Neural progenitor cell (in vitro differentiated cells): Measurements from ENCODE around the gene DOCK6. TPM values are rescaled to one million over a fixed set of nuclear protein-coding genes. Genes with fewer than 3 reads are reported as not detected.

Source experiments
- DNase-seq: peaks from one replicate; pipeline ENCODE4 v3.0.0-alpha.2; 2016; ENCODE audit warnings: low spot score
- H2AFZ ChIP-seq: fragments of 200-600 bp; sonication (generic); replicated peaks from 2 replicates; pipeline ENCODE4 v1.6.1; 2016; ENCODE audit warnings: antibody characterized with exemption
- H3F3A ChIP-seq: fragments of 200-600 bp; sonication (generic); 2 replicates; pipeline ENCODE4 v1.6.1; 2016; ENCODE audit warnings: antibody characterized with exemption, low read depth
- H3K27ac ChIP-seq: fragments of 200-600 bp; sonication (generic); 2 replicates; pipeline ENCODE4 v1.5.1; 2016; ENCODE audit warnings: mild to moderate bottlenecking
- H3K27me3 ChIP-seq: fragments of 200-600 bp; sonication (generic); 2 replicates; pipeline ENCODE4 v1.6.1; 2016; ENCODE audit warnings: mild to moderate bottlenecking, moderate library complexity
- H3K36me3 ChIP-seq: fragments of 200-600 bp; sonication (generic); 2 replicates; pipeline ENCODE4 v1.5.1; 2016
- H3K4me1 ChIP-seq: fragments of 200-600 bp; sonication (generic); 2 replicates; pipeline ENCODE4 v1.6.1; 2016; ENCODE audit warnings: mixed run types
- H3K4me2 ChIP-seq: fragments of 200-600 bp; sonication (generic); 2 replicates; pipeline ENCODE4 v1.6.1; 2016
- H3K4me3 ChIP-seq: fragments of 200-600 bp; sonication (generic); 2 replicates; pipeline ENCODE4 v1.5.1; 2016
- H3K79me2 ChIP-seq: fragments of 200-600 bp; sonication (generic); 2 replicates; pipeline ENCODE4 v1.6.1; 2016; ENCODE audit warnings: low read depth
- H3K9ac ChIP-seq: fragments of 200-600 bp; sonication (generic); 2 replicates; pipeline ENCODE4 v1.6.1; 2016
- H3K9me3 ChIP-seq: fragments of 200-600 bp; sonication (generic); 2 replicates; pipeline ENCODE4 v1.5.1; 2016; ENCODE audit warnings: low read depth
- H4K20me1 ChIP-seq: fragments of 200-600 bp; sonication (generic); 2 replicates; pipeline ENCODE4 v1.6.1; 2016; ENCODE audit warnings: low read depth
- H3K27ac Mint-ChIP-seq: 3 replicates; pipeline ENCODE4 v1.8.0; 2021; ENCODE audit warnings: mixed read lengths
- H3K27me3 Mint-ChIP-seq: 2 replicates; pipeline ENCODE4 v1.8.0; 2022; ENCODE audit warnings: low read depth, mild to moderate bottlenecking, inconsistent platforms, moderate library complexity, mixed read lengths; ENCODE audit not compliant: insufficient read depth
- H3K36me3 Mint-ChIP-seq: 3 replicates; pipeline ENCODE4 v1.8.0; 2021; ENCODE audit warnings: mixed read lengths
- H3K4me1 Mint-ChIP-seq: 3 replicates; pipeline ENCODE4 v1.8.0; 2021; ENCODE audit warnings: mixed read lengths
- H3K4me3 Mint-ChIP-seq: 3 replicates; pipeline ENCODE4 v1.8.0; 2021; ENCODE audit warnings: mild to moderate bottlenecking, moderate library complexity, mixed read lengths
- H3K9me3 Mint-ChIP-seq: 3 replicates; pipeline ENCODE4 v1.8.0; 2020; ENCODE audit warnings: mixed read lengths
- CTCF ChIP-seq: fragments of 200-600 bp; sonication (generic); IDR thresholded peaks from 2 replicates; pipeline ENCODE4 v1.5.1; 2017; ENCODE audit warnings: antibody characterized with exemption, mild to moderate bottlenecking
- EZH2 ChIP-seq: fragments of 200-600 bp; sonication (generic); IDR thresholded peaks from 2 replicates; pipeline ENCODE4 v1.6.1; 2017; ENCODE audit warnings: antibody characterized with exemption, mild to moderate bottlenecking, moderate library complexity
- EZH2phosphoT487 ChIP-seq: fragments of 200-600 bp; sonication (generic); IDR thresholded peaks from 2 replicates; pipeline ENCODE4 v1.6.1; 2017; ENCODE audit warnings: antibody characterized with exemption
- total RNA-seq: library from RNA; depleted of rRNA; stranded (reverse); fragments of >200 nt; gene quantifications from 2 replicates; pipeline ENCODE4 v1.2.3, GENCODE V29; 2015; ENCODE audit warnings: low replicate concordance

DOCK6 gene
- total RNA-seq, 1 donor from 2014 or later, result 10.0 TPM

DNA sequence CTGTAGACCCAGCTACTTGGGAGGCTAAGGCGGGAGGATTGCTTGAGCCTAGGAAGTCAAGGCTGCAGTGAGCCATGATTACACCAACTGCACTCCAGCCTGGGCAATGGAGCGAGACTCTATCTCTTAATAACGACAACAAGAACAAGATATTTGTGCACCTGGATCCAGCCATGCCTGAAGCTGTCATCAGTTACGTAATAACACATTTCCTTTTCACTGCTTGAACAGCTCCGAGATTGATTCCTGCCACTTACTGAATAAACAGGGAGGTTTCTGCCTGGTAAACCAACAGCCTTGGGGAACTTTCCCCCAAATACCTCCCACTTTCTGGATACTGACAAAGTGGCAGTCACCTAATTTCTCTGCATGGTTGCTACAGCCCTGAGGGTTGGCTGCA, 70.4 kb downstream of the DOCK6 start:
- H3K27ac ChIP-seq, result no peak overlapping the region
- no peak overlapping the region for H3K9ac ChIP-seq
- H3K4me2 ChIP-seq, result no peak overlapping the region
- no peaks in the 10 kb centered on the region for H3K4me1 ChIP-seq
- H3K36me3 Mint-ChIP-seq, result peaks cover 2% of the 10 kb centered on the region
- H3K4me3 Mint-ChIP-seq, result no peak overlapping the region
- H3K4me3 ChIP-seq, result no peak overlapping the region
- H3K27me3 ChIP-seq, result no peaks in the 10 kb centered on the region
- H3F3A ChIP-seq, result peaks cover 5% of the 10 kb centered on the region
- H3K9me3 ChIP-seq, result no peaks in the 10 kb centered on the region
- no peak for DNase-seq
- no peaks in the 10 kb centered on the region for H3K36me3 ChIP-seq
- no peaks in the 10 kb centered on the region for H4K20me1 ChIP-seq
- H3K4me1 Mint-ChIP-seq, result peaks cover 5% of the 10 kb centered on the region
- no peaks in the 10 kb centered on the region for H3K79me2 ChIP-seq
- H3K27me3 Mint-ChIP-seq, result peaks cover 8% of the 10 kb centered on the region
- H3K27ac Mint-ChIP-seq, result no peak overlapping the region
- TF ChIP-seq EZH2phosphoT487, result no peak
- no peak for TF ChIP-seq CTCF
- no peak for TF ChIP-seq EZH2
- H3K9me3 Mint-ChIP-seq, result no peaks in the 10 kb centered on the region
- H2AFZ ChIP-seq, result no peak overlapping the region

- TF ChIP-seq CTCF (no peak), EZH2 (no peak), EZH2phosphoT487 (no peak)
- Histone ChIP-seq H2AFZ (no peak overlapping the region), H3F3A (peaks cover 5% of the 10 kb centered on the region), H3K4me2 (no peak overlapping the region), H3K4me1 (no peaks in the 10 kb centered on the region), H3K36me3 (no peaks in the 10 kb centered on the region), H3K27me3 (no peaks in the 10 kb centered on the region), H3K27ac (no peak overlapping the region), H4K20me1 (no peaks in the 10 kb centered on the region), H3K79me2 (no peaks in the 10 kb centered on the region), H3K9me3 (no peaks in the 10 kb centered on the region), H3K4me3 (no peak overlapping the region), H3K9ac (no peak overlapping the region)
- no peak overlapping the region for H3K4me3 Mint-ChIP-seq
- no peaks in the 10 kb centered on the region for H3K9me3 Mint-ChIP-seq
- no peak for DNase-seq
- H3K27me3 Mint-ChIP-seq, result peaks cover 5% of the 10 kb centered on the region
- H3K4me1 Mint-ChIP-seq, result peaks cover 7% of the 10 kb centered on the region
- H3K36me3 Mint-ChIP-seq, result peaks cover 5% of the 10 kb centered on the region
- no peak overlapping the region for H3K27ac Mint-ChIP-seq
These were observed 71.0 kb downstream of the DOCK6 start for GRCh38 chr19:11191273-11191755.

DNA sequence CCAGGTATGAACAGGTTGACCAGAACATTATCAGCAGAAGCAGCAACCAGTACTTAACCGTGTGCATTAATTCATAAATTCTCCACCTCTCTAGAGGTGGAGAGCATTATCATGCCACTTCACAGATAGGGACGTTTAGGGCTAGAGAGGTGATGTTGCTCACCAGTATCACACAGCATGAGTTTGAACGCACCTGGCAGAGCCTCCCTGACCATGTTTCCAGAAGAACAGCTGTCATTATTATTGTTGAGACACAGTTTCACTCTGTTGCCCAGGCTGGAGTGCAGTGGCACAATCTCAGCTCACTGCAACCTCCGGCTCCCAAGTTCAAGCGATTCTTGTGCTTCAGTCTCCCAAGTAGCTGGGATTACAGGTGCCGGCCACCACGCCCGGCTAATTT, 71.8 kb downstream of the DOCK6 start:
- no peak overlapping the region for H2AFZ ChIP-seq
- no peaks in the 10 kb centered on the region for H3K36me3 ChIP-seq
- Mint-ChIP-seq H3K27me3 (peaks cover 3% of the 10 kb centered on the region), H3K36me3 (peaks cover 5% of the 10 kb centered on the region), H3K4me3 (no peak overlapping the region), H3K4me1 (peaks cover 5% of the 10 kb centered on the region), H3K9me3 (no peaks in the 10 kb centered on the region), H3K27ac (no peak overlapping the region)
- H3K4me1 ChIP-seq, result no peaks in the 10 kb centered on the region
- no peaks in the 10 kb centered on the region for H4K20me1 ChIP-seq
- H3K4me2 ChIP-seq, result no peak overlapping the region
- H3K27me3 ChIP-seq, result no peaks in the 10 kb centered on the region
- no peak overlapping the region for H3K4me3 ChIP-seq
- no peak overlapping the region for H3K27ac ChIP-seq
- H3K9ac ChIP-seq, result no peak overlapping the region
- no peaks in the 10 kb centered on the region for H3K79me2 ChIP-seq
- TF ChIP-seq EZH2phosphoT487 (no peak), CTCF (no peak)
- no peaks in the 10 kb centered on the region for H3K9me3 ChIP-seq
- H3F3A ChIP-seq, result peaks cover 3% of the 10 kb centered on the region
- no peak for DNase-seq
